Measurements from ENCODE around the gene ABCG2.
"Not testable (repeated sequence)": the region's sequence is repeated elsewhere in the genome, so short reads cannot be mapped to it uniquely, and the experiment has no call there.

ABCG2 gene

GRCh38 chr4:88108108-88108465 is 50.4 kb downstream of the ABCG2 start:
- WGBS, 2 donors (ENCODE audit: extremely low coverage in 2 of 2, insufficient read length in 2 of 2, insufficient replicate concordance in 1 of 2), result no CpG with 5 or more reads among the region's 7 CpGs

DNA sequence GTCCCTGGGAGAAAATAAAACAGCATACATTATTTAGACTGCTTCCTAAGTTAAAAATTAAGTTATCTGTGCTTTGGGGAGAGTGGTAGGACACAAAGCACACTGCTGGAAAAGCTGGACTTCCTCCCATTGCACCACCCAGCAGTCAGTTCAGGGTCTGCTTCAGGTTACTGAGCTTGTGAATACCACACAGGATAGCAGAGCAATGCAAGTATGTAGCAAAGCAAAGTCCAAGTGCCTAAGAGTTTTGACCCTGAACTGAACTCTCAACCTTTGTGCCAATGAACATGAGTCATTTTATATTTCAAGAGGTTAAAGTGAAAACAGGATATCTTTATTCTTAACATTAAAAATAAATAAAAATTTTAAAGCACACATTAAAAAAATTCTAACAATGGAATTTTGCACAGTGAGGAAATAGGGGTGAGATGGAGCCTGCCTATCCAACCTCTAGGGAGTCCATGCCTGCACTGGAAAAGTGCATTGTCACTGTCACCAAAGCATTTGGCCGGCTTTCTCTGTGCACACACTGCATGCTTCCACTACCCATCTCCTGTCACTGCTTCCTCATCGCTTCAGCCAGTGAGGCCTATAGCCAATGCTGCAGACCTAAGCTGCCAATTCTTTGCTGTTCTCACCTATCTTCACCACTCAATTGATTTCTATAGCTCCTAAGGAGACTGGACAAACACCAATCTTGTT is 50.9 kb downstream of the ABCG2 start:
- Histone ChIP-seq H4K8ac (ENCODE audit: low read depth, low read length) (no peak overlapping the region), H3K27ac (replicated peaks; ENCODE audit: low read length) (no peak overlapping the region), H4K91ac (ENCODE audit: low read depth, low read length, poor library complexity) (no peak overlapping the region), H3K36me3 (replicated peaks in 1 of 2; ENCODE audit: control insufficient read depth in 2 of 2, insufficient read depth in 2 of 2, low read length in 2 of 2) (no peaks in the 10 kb centered on the region), H2BK15ac (ENCODE audit: low read length) (no peak overlapping the region), H2BK120ac (ENCODE audit: low read depth, low read length) (no peak overlapping the region), H3K79me1 (ENCODE audit: low read depth, low read length) (no peaks in the 10 kb centered on the region), H3K27me3 (ENCODE audit: control insufficient read depth in 3 of 3, insufficient read depth in 3 of 3, low read depth in 1 of 3, low read length in 3 of 3) (no peaks in the 10 kb centered on the region), H3K9me3 (replicated peaks in 1 of 2; ENCODE audit: control insufficient read depth in 2 of 2, insufficient read depth in 1 of 2, low read depth in 1 of 2, low read length in 2 of 2) (no peaks in the 10 kb centered on the region), H3K14ac (ENCODE audit: low read length) (no peak overlapping the region), H3K18ac (ENCODE audit: low read length) (no peak overlapping the region), H3K23ac (ENCODE audit: low read depth, low read length, poor library complexity) (no peak overlapping the region), H2BK5ac (ENCODE audit: low read length) (no peak overlapping the region), H2AK5ac (ENCODE audit: low read depth, low read length) (no peak overlapping the region), H3K4me3 (ENCODE audit: low read length in 2 of 2) (no peak overlapping the region), H3K9ac (ENCODE audit: low read depth, low read length, poor library complexity) (no peak overlapping the region), H2AFZ (ENCODE audit: low read length) (no peak overlapping the region), H3K4me1 (ENCODE audit: control insufficient read depth in 2 of 2, insufficient read depth in 1 of 2, low read depth in 1 of 2, low read length in 2 of 2) (no peaks in the 10 kb centered on the region), H3K4ac (ENCODE audit: low read length) (no peak overlapping the region), H3K4me2 (ENCODE audit: insufficient read depth, low read length, poor library complexity, severe bottlenecking) (no peak overlapping the region), H2BK12ac (ENCODE audit: low read length) (no peak overlapping the region)
- WGBS, 2 donors (ENCODE audit: extremely low coverage in 2 of 2, insufficient read length in 2 of 2, insufficient replicate concordance in 1 of 2), result no CpG with 5 or more reads among the region's 2 CpGs
- no peak for DNase-seq (ENCODE audit: low spot score)

More at GRCh38 chr4:88108108-88108465, 50.4 kb downstream of the ABCG2 start:
- DNase-seq (ENCODE audit: low spot score); H4K91ac ChIP-seq (ENCODE audit: low read depth, low read length, poor library complexity); H3K36me3 ChIP-seq (replicated peaks in 1 of 2; ENCODE audit: control insufficient read depth in 2 of 2, insufficient read depth in 2 of 2, low read length in 2 of 2); H3K4me2 ChIP-seq (ENCODE audit: insufficient read depth, low read length, poor library complexity, severe bottlenecking); H3K4ac ChIP-seq (ENCODE audit: low read length); H3K27ac ChIP-seq (replicated peaks; ENCODE audit: low read length); H3K9ac ChIP-seq (ENCODE audit: low read depth, low read length, poor library complexity); H3K9me3 ChIP-seq (replicated peaks in 1 of 2; ENCODE audit: control insufficient read depth in 2 of 2, insufficient read depth in 1 of 2, low read depth in 1 of 2, low read length in 2 of 2); H2BK5ac ChIP-seq (ENCODE audit: low read length); H4K8ac ChIP-seq (ENCODE audit: low read depth, low read length); H2AFZ ChIP-seq (ENCODE audit: low read length); H3K23ac ChIP-seq (ENCODE audit: low read depth, low read length, poor library complexity); H3K79me1 ChIP-seq (ENCODE audit: low read depth, low read length); H2AK5ac ChIP-seq (ENCODE audit: low read depth, low read length); H2BK120ac ChIP-seq (ENCODE audit: low read depth, low read length); H3K27me3 ChIP-seq (ENCODE audit: control insufficient read depth in 3 of 3, insufficient read depth in 3 of 3, low read depth in 1 of 3, low read length in 3 of 3); H3K4me1 ChIP-seq (ENCODE audit: control insufficient read depth in 2 of 2, insufficient read depth in 1 of 2, low read depth in 1 of 2, low read length in 2 of 2); H2BK15ac ChIP-seq (ENCODE audit: low read length); H3K14ac ChIP-seq (ENCODE audit: low read length); H3K4me3 ChIP-seq (ENCODE audit: low read length in 2 of 2); H2BK12ac ChIP-seq (ENCODE audit: low read length); H3K18ac ChIP-seq (ENCODE audit: low read length): not testable (repeated sequence)

- no peaks in the 10 kb centered on the region for H3K9me3 ChIP-seq (replicated peaks in 1 of 2; ENCODE audit: control insufficient read depth in 2 of 2, insufficient read depth in 1 of 2, low read depth in 1 of 2, low read length in 2 of 2)
- no peak overlapping the region for H2BK15ac ChIP-seq (ENCODE audit: low read length)
- WGBS, 2 donors (ENCODE audit: extremely low coverage in 2 of 2, insufficient read length in 2 of 2, insufficient replicate concordance in 1 of 2), result no CpG with 5 or more reads among the region's 3 CpGs
- H3K18ac ChIP-seq (ENCODE audit: low read length), result no peak overlapping the region
- no peak overlapping the region for H3K9ac ChIP-seq (ENCODE audit: low read depth, low read length, poor library complexity)
- H2AFZ ChIP-seq (ENCODE audit: low read length), result no peak overlapping the region
- no peak overlapping the region for H4K91ac ChIP-seq (ENCODE audit: low read depth, low read length, poor library complexity)
- no peak overlapping the region for H4K8ac ChIP-seq (ENCODE audit: low read depth, low read length)
- H2BK5ac ChIP-seq (ENCODE audit: low read length), result no peak overlapping the region
- no peaks in the 10 kb centered on the region for H3K36me3 ChIP-seq (replicated peaks in 1 of 2; ENCODE audit: control insufficient read depth in 2 of 2, insufficient read depth in 2 of 2, low read length in 2 of 2)
- H3K23ac ChIP-seq (ENCODE audit: low read depth, low read length, poor library complexity), result no peak overlapping the region
- no peaks in the 10 kb centered on the region for H3K27me3 ChIP-seq (ENCODE audit: control insufficient read depth in 3 of 3, insufficient read depth in 3 of 3, low read depth in 1 of 3, low read length in 3 of 3)
- H2AK5ac ChIP-seq (ENCODE audit: low read depth, low read length), result no peak overlapping the region
- no peak overlapping the region for H2BK12ac ChIP-seq (ENCODE audit: low read length)
- no peak overlapping the region for H3K27ac ChIP-seq (replicated peaks; ENCODE audit: low read length)
- no peak for DNase-seq (ENCODE audit: low spot score)
- H2BK120ac ChIP-seq (ENCODE audit: low read depth, low read length), result no peak overlapping the region
- no peak overlapping the region for H3K4me2 ChIP-seq (ENCODE audit: insufficient read depth, low read length, poor library complexity, severe bottlenecking)
- H3K4ac ChIP-seq (ENCODE audit: low read length), result no peak overlapping the region
- H3K4me1 ChIP-seq (ENCODE audit: control insufficient read depth in 2 of 2, insufficient read depth in 1 of 2, low read depth in 1 of 2, low read length in 2 of 2), result no peaks in the 10 kb centered on the region
- H3K79me1 ChIP-seq (ENCODE audit: low read depth, low read length), result no peaks in the 10 kb centered on the region
- no peak overlapping the region for H3K4me3 ChIP-seq (ENCODE audit: low read length in 2 of 2)
- no peak overlapping the region for H3K14ac ChIP-seq (ENCODE audit: low read length)
Measured at GRCh38 chr4:88106205-88106604, 52.2 kb downstream of the ABCG2 start.

DNA sequence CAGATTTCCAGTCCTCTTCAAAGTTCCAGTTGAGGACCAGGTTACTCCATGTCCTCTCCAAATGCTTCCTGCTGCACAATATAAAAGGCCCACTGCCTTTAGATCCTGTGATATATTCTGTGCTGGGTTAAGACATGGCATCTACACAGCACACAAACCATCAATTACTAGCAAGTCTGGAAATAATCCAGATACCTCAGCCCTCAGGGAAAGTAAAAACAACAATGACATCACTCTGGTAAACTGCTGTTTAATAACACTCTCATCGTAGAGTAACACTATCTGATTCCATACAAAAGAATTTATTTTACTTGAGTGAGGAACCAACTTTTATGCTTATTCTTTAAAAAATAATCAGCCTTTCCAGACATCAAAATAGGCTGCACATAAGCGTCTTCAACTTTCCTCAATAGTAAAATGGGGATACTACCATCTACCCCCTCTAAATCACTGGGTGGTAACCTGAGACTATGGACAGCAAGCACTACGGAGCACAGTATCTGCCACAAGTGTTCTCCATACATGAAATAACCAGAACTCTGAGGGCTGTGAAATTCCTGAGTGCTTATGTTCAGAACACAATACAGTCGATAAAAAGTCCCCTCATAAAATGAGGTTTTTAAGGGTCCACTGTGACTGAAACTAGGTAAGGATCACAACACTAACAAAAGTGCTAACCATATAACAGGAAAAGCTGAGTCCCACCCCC is 53.4 kb downstream of the ABCG2 start:
- Histone ChIP-seq H4K8ac (ENCODE audit: low read depth, low read length) (no peak overlapping the region), H2AK5ac (ENCODE audit: low read depth, low read length) (no peak overlapping the region), H2BK5ac (ENCODE audit: low read length) (no peak overlapping the region), H3K36me3 (replicated peaks in 1 of 2; ENCODE audit: control insufficient read depth in 2 of 2, insufficient read depth in 2 of 2, low read length in 2 of 2) (no peaks in the 10 kb centered on the region), H2BK15ac (ENCODE audit: low read length) (no peak overlapping the region), H3K4me3 (ENCODE audit: low read length in 2 of 2) (no peak overlapping the region), H3K79me1 (ENCODE audit: low read depth, low read length) (no peaks in the 10 kb centered on the region), H3K4me2 (ENCODE audit: insufficient read depth, low read length, poor library complexity, severe bottlenecking) (no peak overlapping the region), H3K23ac (ENCODE audit: low read depth, low read length, poor library complexity) (no peak overlapping the region), H3K4ac (ENCODE audit: low read length) (no peak overlapping the region), H2BK12ac (ENCODE audit: low read length) (no peak overlapping the region), H3K27ac (replicated peaks; ENCODE audit: low read length) (no peak overlapping the region), H2BK120ac (ENCODE audit: low read depth, low read length) (no peak overlapping the region), H3K18ac (ENCODE audit: low read length) (no peak overlapping the region), H3K9me3 (replicated peaks in 1 of 2; ENCODE audit: control insufficient read depth in 2 of 2, insufficient read depth in 1 of 2, low read depth in 1 of 2, low read length in 2 of 2) (no peaks in the 10 kb centered on the region), H3K4me1 (ENCODE audit: control insufficient read depth in 2 of 2, insufficient read depth in 1 of 2, low read depth in 1 of 2, low read length in 2 of 2) (no peaks in the 10 kb centered on the region), H3K27me3 (ENCODE audit: control insufficient read depth in 3 of 3, insufficient read depth in 3 of 3, low read depth in 1 of 3, low read length in 3 of 3) (no peaks in the 10 kb centered on the region), H3K9ac (ENCODE audit: low read depth, low read length, poor library complexity) (no peak overlapping the region), H2AFZ (ENCODE audit: low read length) (no peak overlapping the region), H4K91ac (ENCODE audit: low read depth, low read length, poor library complexity) (no peak overlapping the region), H3K14ac (ENCODE audit: low read length) (no peak overlapping the region)
- WGBS, 2 donors (ENCODE audit: extremely low coverage in 2 of 2, insufficient read length in 2 of 2, insufficient replicate concordance in 1 of 2), result no CpG with 5 or more reads among the region's 4 CpGs
- DNase-seq (ENCODE audit: low spot score), result no peak

Measured in neuronal stem cell (in vitro differentiated cells).